Breast epithelium (tissue), 3 donors: ENCODE measurements around the gene STAC3.

Source experiments
- POLR2A ChIP-seq: fragments of 450-650 bp; IDR thresholded peaks from one replicate; pipeline ENCODE4 v1.6.1; 2016; ENCODE audit warnings: antibody characterized with exemption, mild to moderate bottlenecking, moderate library complexity
- POLR2AphosphoS5 ChIP-seq, 3 donors: sonication (generic); formaldehyde crosslinking; IDR thresholded peaks; one replicate each; pipeline ENCODE4 v1.6.1; 2017; ENCODE audit warnings: antibody characterized with exemption in 3 of 3
- TF ChIP-seq, protein P1 (sequence below), 3 donors: fragments of 450-650 bp; IDR thresholded peaks; one replicate each; pipeline ENCODE4 v1.5.1; 2016 to 2017; ENCODE audit warnings: antibody characterized with exemption in 3 of 3, mild to moderate bottlenecking in 3 of 3, moderate library complexity in 3 of 3

DNA sequence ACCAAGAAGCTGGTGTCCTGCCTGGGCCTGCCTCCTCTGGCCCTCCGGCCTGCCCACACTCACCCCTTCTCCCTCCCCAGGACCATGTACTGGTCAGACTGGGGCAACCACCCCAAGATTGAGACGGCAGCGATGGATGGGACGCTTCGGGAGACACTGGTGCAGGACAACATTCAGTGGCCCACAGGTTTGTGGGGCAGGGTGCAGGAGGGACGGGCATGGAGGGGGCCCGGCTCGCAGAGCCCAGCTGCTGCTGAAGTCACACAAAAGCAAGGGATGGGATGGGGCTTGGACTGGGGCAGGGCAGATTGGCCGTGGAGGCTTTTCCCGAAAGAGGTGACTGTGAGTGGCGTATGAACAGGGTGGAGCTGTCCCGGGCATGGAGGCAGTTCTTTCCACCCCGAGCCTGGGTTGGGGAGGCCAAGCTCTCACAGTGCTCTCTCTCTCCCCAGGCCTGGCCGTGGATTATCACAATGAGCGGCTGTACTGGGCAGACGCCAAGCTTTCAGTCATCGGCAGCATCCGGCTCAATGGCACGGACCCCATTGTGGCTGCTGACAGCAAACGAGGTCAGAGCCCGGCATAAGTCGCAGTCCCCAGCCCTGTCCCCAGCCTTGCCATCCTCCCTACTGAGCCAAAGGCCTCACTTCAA is 42.2 kb downstream of the STAC3 start:
- TF ChIP-seq, protein P1, sequence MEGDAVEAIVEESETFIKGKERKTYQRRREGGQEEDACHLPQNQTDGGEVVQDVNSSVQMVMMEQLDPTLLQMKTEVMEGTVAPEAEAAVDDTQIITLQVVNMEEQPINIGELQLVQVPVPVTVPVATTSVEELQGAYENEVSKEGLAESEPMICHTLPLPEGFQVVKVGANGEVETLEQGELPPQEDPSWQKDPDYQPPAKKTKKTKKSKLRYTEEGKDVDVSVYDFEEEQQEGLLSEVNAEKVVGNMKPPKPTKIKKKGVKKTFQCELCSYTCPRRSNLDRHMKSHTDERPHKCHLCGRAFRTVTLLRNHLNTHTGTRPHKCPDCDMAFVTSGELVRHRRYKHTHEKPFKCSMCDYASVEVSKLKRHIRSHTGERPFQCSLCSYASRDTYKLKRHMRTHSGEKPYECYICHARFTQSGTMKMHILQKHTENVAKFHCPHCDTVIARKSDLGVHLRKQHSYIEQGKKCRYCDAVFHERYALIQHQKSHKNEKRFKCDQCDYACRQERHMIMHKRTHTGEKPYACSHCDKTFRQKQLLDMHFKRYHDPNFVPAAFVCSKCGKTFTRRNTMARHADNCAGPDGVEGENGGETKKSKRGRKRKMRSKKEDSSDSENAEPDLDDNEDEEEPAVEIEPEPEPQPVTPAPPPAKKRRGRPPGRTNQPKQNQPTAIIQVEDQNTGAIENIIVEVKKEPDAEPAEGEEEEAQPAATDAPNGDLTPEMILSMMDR (IDR thresholded peaks at IDR 0.05), result no peak
- no peak for TF ChIP-seq POLR2AphosphoS5 (IDR thresholded peaks at IDR 0.05)
- TF ChIP-seq POLR2A, result no peak
